ENCODE data around the gene PHOX2B. TPM values are rescaled to one million over a fixed set of nuclear protein-coding genes. Genes with fewer than 3 reads are reported as not detected.
"Not testable (repeated sequence)": the region's sequence is repeated elsewhere in the genome, so short reads cannot be mapped to it uniquely, and the experiment has no call there.

Gene PHOX2B
- polyA plus RNA-seq, 2 donors, result not detected

- not testable (repeated sequence) for H3K27me3 ChIP-seq (ENCODE audit: control insufficient read depth in 1 of 2, insufficient read depth in 2 of 2, low read length in 2 of 2); H3K36me3 ChIP-seq (ENCODE audit: control insufficient read depth in 2 of 2, insufficient read depth in 2 of 2, low read length in 1 of 2); H3K27ac ChIP-seq (ENCODE audit: low read depth in 2 of 2, low read length in 1 of 2); H3K4me1 ChIP-seq (ENCODE audit: control insufficient read depth in 2 of 2, insufficient read depth in 2 of 2, low read length in 1 of 2); H3K9me3 ChIP-seq (ENCODE audit: control insufficient read depth in 2 of 2, insufficient read depth in 1 of 2, low read depth in 1 of 2, low read length in 1 of 2); H3K4me3 ChIP-seq (ENCODE audit: low read depth in 1 of 2, low read length in 2 of 2)
- WGBS, 2 donors, result 54 to 62% methylated on average over 8 of the region's 8 CpGs
These were observed 11.0 kb downstream of the PHOX2B start for GRCh38 chr4:41737491-41737890.

GRCh38 chr4:41734371-41734770 lies 14.2 kb downstream of the PHOX2B start:
- 45 to 56% methylated on average over 3 of the region's 3 CpGs for WGBS, 2 donors
- no peaks in the 10 kb centered on the region for H3K9me3 ChIP-seq (ENCODE audit: control insufficient read depth in 2 of 2, insufficient read depth in 1 of 2, low read depth in 1 of 2, low read length in 1 of 2)
- H3K27ac ChIP-seq (ENCODE audit: low read depth in 2 of 2, low read length in 1 of 2), result no peak overlapping the region
- H3K4me3 ChIP-seq (ENCODE audit: low read depth in 1 of 2, low read length in 2 of 2), result no peak overlapping the region
- H3K4me1 ChIP-seq (ENCODE audit: control insufficient read depth in 2 of 2, insufficient read depth in 2 of 2, low read length in 1 of 2), result no peaks in the 10 kb centered on the region
- H3K27me3 ChIP-seq (ENCODE audit: control insufficient read depth in 1 of 2, insufficient read depth in 2 of 2, low read length in 2 of 2), result no peaks in the 10 kb centered on the region
- no peaks in the 10 kb centered on the region for H3K36me3 ChIP-seq (ENCODE audit: control insufficient read depth in 2 of 2, insufficient read depth in 2 of 2, low read length in 1 of 2)

GRCh38 chr4:41731569-41732126 lies 16.9 kb downstream of the PHOX2B start:
- H3K27me3 ChIP-seq (ENCODE audit: control insufficient read depth in 1 of 2, insufficient read depth in 2 of 2, low read length in 2 of 2), result no peaks in the 10 kb centered on the region

DNA sequence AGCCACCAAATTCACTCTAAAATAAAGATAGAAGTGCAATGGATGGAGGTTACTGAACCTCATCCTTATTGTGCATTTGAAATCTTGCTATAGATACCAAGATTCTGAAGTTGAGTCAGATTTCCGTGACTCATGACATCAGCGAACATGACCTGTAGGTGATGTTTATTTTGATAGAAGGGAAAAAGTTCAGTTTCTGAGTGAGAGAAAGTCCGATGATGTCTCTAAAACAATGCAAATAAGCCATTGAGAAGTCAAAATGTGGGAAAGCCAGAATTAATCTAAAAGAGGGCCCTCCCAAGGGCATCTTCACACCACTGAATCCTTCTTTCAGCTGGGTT lies 20.0 kb downstream of the PHOX2B start:
- Histone ChIP-seq H3K4me1 (ENCODE audit: control insufficient read depth in 2 of 2, insufficient read depth in 2 of 2, low read length in 1 of 2) (no peaks in the 10 kb centered on the region), H3K27ac (ENCODE audit: low read depth in 2 of 2, low read length in 1 of 2) (no peak overlapping the region), H3K27me3 (ENCODE audit: control insufficient read depth in 1 of 2, insufficient read depth in 2 of 2, low read length in 2 of 2) (no peaks in the 10 kb centered on the region), H3K4me3 (ENCODE audit: low read depth in 1 of 2, low read length in 2 of 2) (no peak overlapping the region), H3K36me3 (ENCODE audit: control insufficient read depth in 2 of 2, insufficient read depth in 2 of 2, low read length in 1 of 2) (no peaks in the 10 kb centered on the region), H3K9me3 (ENCODE audit: control insufficient read depth in 2 of 2, insufficient read depth in 1 of 2, low read depth in 1 of 2, low read length in 1 of 2) (peaks cover 0 to 3% of the 10 kb centered on the region in 2 donors)
- WGBS, 2 donors, result 61 to 70% methylated on average over 3 of the region's 3 CpGs

More at GRCh38 chr4:41731569-41732126, 16.9 kb downstream of the PHOX2B start:
- 45 to 53% methylated on average over 12 of the region's 12 CpGs for WGBS, 2 donors
- Histone ChIP-seq H3K9me3 (ENCODE audit: control insufficient read depth in 2 of 2, insufficient read depth in 1 of 2, low read depth in 1 of 2, low read length in 1 of 2) (no peaks in the 10 kb centered on the region), H3K36me3 (ENCODE audit: control insufficient read depth in 2 of 2, insufficient read depth in 2 of 2, low read length in 1 of 2) (no peaks in the 10 kb centered on the region), H3K27ac (ENCODE audit: low read depth in 2 of 2, low read length in 1 of 2) (no peak overlapping the region), H3K4me1 (ENCODE audit: control insufficient read depth in 2 of 2, insufficient read depth in 2 of 2, low read length in 1 of 2) (no peaks in the 10 kb centered on the region), H3K4me3 (ENCODE audit: low read depth in 1 of 2, low read length in 2 of 2) (no peak overlapping the region)

DNA sequence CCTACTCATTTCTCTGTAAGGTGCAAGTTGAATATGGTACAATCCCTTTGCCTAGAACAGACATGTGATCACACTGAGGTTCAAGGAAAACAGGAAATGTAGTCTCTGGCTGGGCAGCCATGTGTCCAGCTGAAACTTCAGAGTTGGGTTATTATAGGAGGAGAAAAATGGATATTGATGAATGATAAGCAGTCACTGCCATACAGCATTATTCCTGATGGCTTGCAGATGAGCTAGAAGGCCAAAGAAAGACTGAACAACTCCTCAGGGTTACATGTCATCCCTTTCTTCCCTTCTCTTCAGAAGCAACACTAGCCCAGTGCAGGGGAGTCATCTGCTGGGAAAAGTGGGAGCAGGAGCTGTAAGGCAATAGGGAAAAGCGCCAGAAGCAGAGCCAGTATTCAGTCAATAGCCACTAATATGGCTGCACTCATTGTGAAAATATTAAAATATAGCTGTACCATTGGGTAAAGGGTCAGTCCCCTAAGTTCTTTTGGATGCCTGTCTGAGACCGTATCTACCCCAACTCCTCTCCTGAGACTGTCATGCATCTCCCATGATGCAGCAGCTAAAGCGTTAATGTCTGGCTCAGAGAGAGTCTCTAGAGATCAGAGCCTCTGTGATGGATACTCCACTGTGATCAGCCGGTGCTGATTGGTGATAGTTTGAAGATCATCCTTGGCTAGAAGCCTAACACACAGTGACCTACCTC lies 20.5 kb downstream of the PHOX2B start:
- no peak overlapping the region for H3K27ac ChIP-seq (ENCODE audit: low read depth in 2 of 2, low read length in 1 of 2)
- no peaks in the 10 kb centered on the region for H3K27me3 ChIP-seq (ENCODE audit: control insufficient read depth in 1 of 2, insufficient read depth in 2 of 2, low read length in 2 of 2)
- WGBS, 2 donors, result 65 to 71% methylated on average over 4 of the region's 4 CpGs
- H3K9me3 ChIP-seq (ENCODE audit: control insufficient read depth in 2 of 2, insufficient read depth in 1 of 2, low read depth in 1 of 2, low read length in 1 of 2), result peaks cover 0 to 3% of the 10 kb centered on the region in 2 donors
- H3K4me3 ChIP-seq (ENCODE audit: low read depth in 1 of 2, low read length in 2 of 2), result no peak overlapping the region
- H3K4me1 ChIP-seq (ENCODE audit: control insufficient read depth in 2 of 2, insufficient read depth in 2 of 2, low read length in 1 of 2), result no peaks in the 10 kb centered on the region
- H3K36me3 ChIP-seq (ENCODE audit: control insufficient read depth in 2 of 2, insufficient read depth in 2 of 2, low read length in 1 of 2), result no peaks in the 10 kb centered on the region

DNA sequence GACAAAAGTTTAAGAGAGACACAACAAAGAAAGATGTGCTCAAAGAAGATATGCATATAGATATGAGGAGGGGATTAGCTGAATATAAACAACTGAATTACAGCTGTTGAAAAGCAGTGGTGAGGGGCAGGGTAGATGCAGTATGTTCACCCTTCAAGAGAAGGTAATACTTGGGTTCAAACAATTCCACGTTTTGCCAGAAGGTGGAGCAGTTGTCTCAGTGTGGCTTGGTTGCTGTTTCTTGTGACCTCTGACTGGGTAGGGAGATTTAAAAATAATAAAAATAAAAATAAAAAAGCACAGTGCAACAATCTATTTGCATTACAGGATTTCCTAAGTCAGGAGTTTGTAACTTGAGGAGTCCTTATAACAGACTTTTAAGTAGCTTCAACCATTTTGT lies 23.3 kb downstream of the PHOX2B start:
- 2 to 6% methylated on average over 1 of the region's 1 CpG for WGBS, 2 donors
- Histone ChIP-seq H3K27me3 (ENCODE audit: control insufficient read depth in 1 of 2, insufficient read depth in 2 of 2, low read length in 2 of 2) (peaks cover 0 to 2% of the 10 kb centered on the region in 2 donors), H3K4me3 (ENCODE audit: low read depth in 1 of 2, low read length in 2 of 2) (no peak overlapping the region), H3K4me1 (ENCODE audit: control insufficient read depth in 2 of 2, insufficient read depth in 2 of 2, low read length in 1 of 2) (no peaks in the 10 kb centered on the region), H3K9me3 (ENCODE audit: control insufficient read depth in 2 of 2, insufficient read depth in 1 of 2, low read depth in 1 of 2, low read length in 1 of 2) (peaks cover 0 to 3% of the 10 kb centered on the region in 2 donors), H3K36me3 (ENCODE audit: control insufficient read depth in 2 of 2, insufficient read depth in 2 of 2, low read length in 1 of 2) (no peaks in the 10 kb centered on the region), H3K27ac (ENCODE audit: low read depth in 2 of 2, low read length in 1 of 2) (no peak overlapping the region)

DNA sequence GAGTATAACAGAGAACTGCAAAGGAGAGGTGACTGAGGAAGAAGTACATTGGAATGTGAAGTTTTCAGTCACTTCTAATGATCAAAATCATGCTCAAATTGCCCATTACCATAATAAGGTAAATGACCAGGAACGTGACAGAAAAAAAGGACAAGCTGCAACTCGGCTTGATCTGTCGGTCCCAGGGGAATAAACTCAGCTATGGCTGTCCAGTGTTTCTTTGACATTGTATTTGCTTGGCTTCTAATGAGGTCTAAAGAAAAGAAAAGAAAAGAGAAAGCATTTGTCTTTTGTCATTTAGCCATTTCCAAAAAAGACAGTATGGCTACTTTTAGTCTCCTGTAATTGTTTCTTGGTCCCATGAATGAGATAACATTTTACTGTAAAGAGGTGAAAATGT lies 25.2 kb downstream of the PHOX2B start:
- Histone ChIP-seq H3K27me3 (ENCODE audit: control insufficient read depth in 1 of 2, insufficient read depth in 2 of 2, low read length in 2 of 2) (peaks cover 0 to 2% of the 10 kb centered on the region in 2 donors), H3K27ac (ENCODE audit: low read depth in 2 of 2, low read length in 1 of 2) (no peak overlapping the region), H3K4me1 (ENCODE audit: control insufficient read depth in 2 of 2, insufficient read depth in 2 of 2, low read length in 1 of 2) (no peaks in the 10 kb centered on the region), H3K9me3 (ENCODE audit: control insufficient read depth in 2 of 2, insufficient read depth in 1 of 2, low read depth in 1 of 2, low read length in 1 of 2) (peaks cover 0 to 3% of the 10 kb centered on the region in 2 donors), H3K36me3 (ENCODE audit: control insufficient read depth in 2 of 2, insufficient read depth in 2 of 2, low read length in 1 of 2) (no peaks in the 10 kb centered on the region), H3K4me3 (ENCODE audit: low read depth in 1 of 2, low read length in 2 of 2) (no peak overlapping the region)
- 61 to 77% methylated on average over 3 of the region's 3 CpGs for WGBS, 2 donors

DNA sequence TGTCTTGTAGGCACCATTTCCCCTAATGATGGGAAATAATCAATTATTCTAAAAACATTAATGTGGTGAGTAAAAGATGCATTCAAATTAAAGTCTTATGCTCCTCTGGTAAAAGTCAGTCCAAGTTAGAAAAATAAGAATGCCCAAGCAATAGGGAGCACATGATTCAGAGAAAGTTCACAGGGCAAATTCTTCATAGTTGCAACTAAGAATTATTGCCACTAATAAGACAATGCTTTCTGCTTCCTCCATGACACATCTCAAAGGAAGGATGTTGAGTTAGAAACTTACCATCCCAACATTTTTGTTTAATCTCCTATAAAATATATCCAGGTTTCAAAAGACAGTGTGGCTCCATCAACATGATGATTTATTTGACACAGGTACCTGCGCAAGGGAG lies 26.3 kb downstream of the PHOX2B start:
- 92 to 98% methylated on average over 1 of the region's 1 CpG for WGBS, 2 donors
- Histone ChIP-seq H3K27me3 (ENCODE audit: control insufficient read depth in 1 of 2, insufficient read depth in 2 of 2, low read length in 2 of 2) (peaks cover 0 to 2% of the 10 kb centered on the region in 2 donors), H3K36me3 (ENCODE audit: control insufficient read depth in 2 of 2, insufficient read depth in 2 of 2, low read length in 1 of 2) (no peaks in the 10 kb centered on the region), H3K27ac (ENCODE audit: low read depth in 2 of 2, low read length in 1 of 2) (no peak overlapping the region), H3K9me3 (ENCODE audit: control insufficient read depth in 2 of 2, insufficient read depth in 1 of 2, low read depth in 1 of 2, low read length in 1 of 2) (peaks cover 0 to 3% of the 10 kb centered on the region in 2 donors), H3K4me3 (ENCODE audit: low read depth in 1 of 2, low read length in 2 of 2) (no peak overlapping the region), H3K4me1 (ENCODE audit: control insufficient read depth in 2 of 2, insufficient read depth in 2 of 2, low read length in 1 of 2) (no peaks in the 10 kb centered on the region)

DNA sequence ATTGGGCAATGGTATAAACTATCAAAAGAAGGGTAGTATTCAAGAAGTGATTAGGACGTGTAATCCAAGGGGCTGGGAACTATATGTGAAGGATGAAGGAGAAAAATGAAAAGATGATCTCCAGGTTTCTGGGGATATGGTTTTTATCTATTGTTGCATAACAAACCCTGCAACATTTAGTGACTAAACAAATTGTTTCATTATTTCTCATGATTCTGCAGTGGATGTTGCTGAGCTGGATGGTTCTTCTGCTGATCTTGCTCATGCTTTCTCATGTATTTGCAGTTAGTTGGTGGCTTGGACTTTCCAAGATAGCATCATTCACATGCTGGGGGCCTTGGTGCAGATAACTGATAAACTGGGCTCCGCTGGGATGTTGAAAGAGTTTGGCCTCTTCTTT lies 29.1 kb downstream of the PHOX2B start:
- H3K4me1 ChIP-seq (ENCODE audit: control insufficient read depth in 2 of 2, insufficient read depth in 2 of 2, low read length in 1 of 2), result no peaks in the 10 kb centered on the region
- 88% methylated on average over 2 of the region's 2 CpGs for WGBS, 2 donors
- H3K9me3 ChIP-seq (ENCODE audit: control insufficient read depth in 2 of 2, insufficient read depth in 1 of 2, low read depth in 1 of 2, low read length in 1 of 2), result no peaks in the 10 kb centered on the region
- peaks cover 0 to 2% of the 10 kb centered on the region in 2 donors for H3K27me3 ChIP-seq (ENCODE audit: control insufficient read depth in 1 of 2, insufficient read depth in 2 of 2, low read length in 2 of 2)
- H3K27ac ChIP-seq (ENCODE audit: low read depth in 2 of 2, low read length in 1 of 2), result no peak overlapping the region
- H3K36me3 ChIP-seq (ENCODE audit: control insufficient read depth in 2 of 2, insufficient read depth in 2 of 2, low read length in 1 of 2), result no peaks in the 10 kb centered on the region
- no peak overlapping the region for H3K4me3 ChIP-seq (ENCODE audit: low read depth in 1 of 2, low read length in 2 of 2)

DNA sequence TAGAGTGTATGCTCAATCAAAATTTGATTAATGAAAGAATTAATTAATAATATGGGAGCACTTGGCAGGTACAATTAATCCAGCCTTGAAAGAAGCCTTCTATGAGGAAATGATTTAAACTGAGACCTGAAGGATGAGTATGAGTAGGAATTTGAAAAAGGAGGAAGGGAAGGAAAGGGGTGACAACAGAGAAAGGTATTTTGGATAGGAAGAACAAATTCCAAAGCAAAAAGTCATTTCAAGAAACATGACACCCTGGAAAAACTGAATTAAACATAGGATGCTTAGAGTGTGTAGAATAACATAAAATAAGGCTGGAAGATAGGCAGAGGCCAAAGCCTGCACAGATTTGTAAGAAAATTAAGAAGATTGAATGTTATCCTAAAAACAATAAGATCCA lies 29.6 kb downstream of the PHOX2B start:
- peaks cover 0 to 2% of the 10 kb centered on the region in 2 donors for H3K27me3 ChIP-seq (ENCODE audit: control insufficient read depth in 1 of 2, insufficient read depth in 2 of 2, low read length in 2 of 2)

More for the DNA sequence above, 29.6 kb downstream of the PHOX2B start:
- Histone ChIP-seq H3K4me1 (ENCODE audit: control insufficient read depth in 2 of 2, insufficient read depth in 2 of 2, low read length in 1 of 2) (no peaks in the 10 kb centered on the region), H3K36me3 (ENCODE audit: control insufficient read depth in 2 of 2, insufficient read depth in 2 of 2, low read length in 1 of 2) (no peaks in the 10 kb centered on the region), H3K27ac (ENCODE audit: low read depth in 2 of 2, low read length in 1 of 2) (no peak overlapping the region), H3K9me3 (ENCODE audit: control insufficient read depth in 2 of 2, insufficient read depth in 1 of 2, low read depth in 1 of 2, low read length in 1 of 2) (no peaks in the 10 kb centered on the region), H3K4me3 (ENCODE audit: low read depth in 1 of 2, low read length in 2 of 2) (no peak overlapping the region)

Data from esophagus (tissue), 2 donors.